ENCODE results near the gene FXYD1. TPM values are rescaled to one million over a fixed set of nuclear protein-coding genes. Genes with fewer than 3 reads are reported as not detected.

FXYD1 gene
- total RNA-seq, 4 donors from 2014 or later = 3.9 to 29.9 (median 10.1) TPM; not detected in 1

- TF ChIP-seq CTCF (IDR thresholded peaks at IDR 0.05) = no peak
- TF ChIP-seq POLR2A (IDR thresholded peaks at IDR 0.05) = no peak
- Histone ChIP-seq H3K36me3 (no peaks in the 10 kb centered on the region), H3K9me3 (no peaks in the 10 kb centered on the region), H3K4me1 (peaks cover 3 to 37% (median 15%) of the 10 kb centered on the region in 3 donors), H3K27me3 (no peaks in the 10 kb centered on the region), H3K4me3 (peak overlapping the region in 1 of 4 donors; percentile 4), H3K27ac (no peak overlapping the region)
- WGBS, 2 donors = 69 to 72% methylated on average over 9 to 17 of the region's 31 CpGs
- intact Hi-C loops (cut with DNase I) = no loop called here
- DNase-seq = no peak
These were observed 7.6 kb upstream of the FXYD1 start for GRCh38 chr19:35130761-35131720.

GRCh38 chr19:35132254-35132653, 6.4 kb upstream of the FXYD1 start:
- H3K9me3 ChIP-seq = no peaks in the 10 kb centered on the region
- intact Hi-C loops (cut with DNase I) = no loop called here
- TF ChIP-seq CTCF (IDR thresholded peaks at IDR 0.05) (no peak), POLR2A (IDR thresholded peaks at IDR 0.05) (no peak)
- H3K27me3 ChIP-seq = no peaks in the 10 kb centered on the region
- no peak overlapping the region for H3K27ac ChIP-seq
- H3K4me3 ChIP-seq = no peak overlapping the region
- DNase-seq = no peak
- H3K4me1 ChIP-seq = peaks cover 0 to 37% (median 16%) of the 10 kb centered on the region in 3 donors
- no peaks in the 10 kb centered on the region for H3K36me3 ChIP-seq

GRCh38 chr19:35133826-35134225, 4.8 kb upstream of the FXYD1 start:
- H3K9me3 ChIP-seq = no peaks in the 10 kb centered on the region
- DNase-seq = no peak
- WGBS, 2 donors = 67 to 84% methylated on average over 5 to 11 of the region's 11 CpGs
- no peaks in the 10 kb centered on the region for H3K36me3 ChIP-seq
- no peaks in the 10 kb centered on the region for H3K27me3 ChIP-seq
- no peak for TF ChIP-seq CTCF (IDR thresholded peaks at IDR 0.05)
- peaks cover 0 to 40% (median 20%) of the 10 kb centered on the region in 3 donors for H3K4me1 ChIP-seq
- peak overlapping the region in 3 of 4 donors; percentile 76 to 93 (median 92) for H3K27ac ChIP-seq
- intact Hi-C loops (cut with DNase I) = no loop called here
- H3K4me3 ChIP-seq = peak overlapping the region in 3 of 4 donors; percentile 25 to 51 (median 39)

GRCh38 chr19:35134601-35135242, 3.9 kb upstream of the FXYD1 start, which contains the start of gene LGI4:
Gene LGI4 (minus strand): TSS chr19:35135059. CDS start chr19:35134680, 379 bp downstream.
- Histone ChIP-seq H3K9me3 (no peaks in the 10 kb centered on the region), H3K27ac (peak within 1 kb of the TSS; percentile 53 to 93 (median 84)), H3K27me3 (no peaks in the 10 kb centered on the region), H3K4me3 (peak within 1 kb of the TSS in 3 of 4 donors; percentile 25 to 51 (median 39)), H3K4me1 (peaks cover 0 to 47% (median 20%) of the 10 kb centered on the region in 3 donors), H3K36me3 (no peaks in the 10 kb centered on the region)
- intact Hi-C loops (cut with DNase I) = no loop called here
- WGBS, 2 donors = 59 to 67% methylated on average over 9 to 11 of the region's 15 CpGs
- TF ChIP-seq POLR2A (IDR thresholded peaks at IDR 0.05) (no peak), CTCF (IDR thresholded peaks at IDR 0.05) (no peak)
- DNase-seq = no peak

Measured in esophagus squamous epithelium (tissue), 5 donors.